GM21390 (cell line): ENCODE measurements around the gene GAA.

Experiments used
- ATAC-seq: cut with Tn5 transposase; IDR thresholded peaks from one replicate; pipeline ENCODE4 v1.9.1; 2021; ENCODE audit not compliant: unreplicated experiment

The GAA gene

DNA sequence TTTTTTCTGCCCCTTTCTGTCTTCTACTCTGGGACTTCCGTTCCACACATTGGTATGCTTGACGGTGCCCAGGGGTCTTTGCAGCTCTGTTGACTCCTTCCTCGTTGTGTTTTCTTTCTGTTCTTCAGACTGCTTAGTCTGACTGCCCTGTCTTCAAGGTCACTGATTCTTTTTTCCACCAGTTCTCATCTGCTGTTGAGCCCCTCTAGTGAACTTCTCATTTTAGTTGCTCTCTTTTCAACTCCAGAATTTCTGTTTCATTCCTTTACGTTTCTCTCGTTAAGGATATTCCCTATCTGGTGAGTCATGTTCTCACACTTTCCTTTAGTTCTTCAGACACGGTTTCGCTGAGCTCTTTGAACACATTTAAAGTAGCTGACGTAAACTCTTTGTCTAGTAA, 13.8 kb downstream of the GAA start:
- no peak for ATAC-seq

DNA sequence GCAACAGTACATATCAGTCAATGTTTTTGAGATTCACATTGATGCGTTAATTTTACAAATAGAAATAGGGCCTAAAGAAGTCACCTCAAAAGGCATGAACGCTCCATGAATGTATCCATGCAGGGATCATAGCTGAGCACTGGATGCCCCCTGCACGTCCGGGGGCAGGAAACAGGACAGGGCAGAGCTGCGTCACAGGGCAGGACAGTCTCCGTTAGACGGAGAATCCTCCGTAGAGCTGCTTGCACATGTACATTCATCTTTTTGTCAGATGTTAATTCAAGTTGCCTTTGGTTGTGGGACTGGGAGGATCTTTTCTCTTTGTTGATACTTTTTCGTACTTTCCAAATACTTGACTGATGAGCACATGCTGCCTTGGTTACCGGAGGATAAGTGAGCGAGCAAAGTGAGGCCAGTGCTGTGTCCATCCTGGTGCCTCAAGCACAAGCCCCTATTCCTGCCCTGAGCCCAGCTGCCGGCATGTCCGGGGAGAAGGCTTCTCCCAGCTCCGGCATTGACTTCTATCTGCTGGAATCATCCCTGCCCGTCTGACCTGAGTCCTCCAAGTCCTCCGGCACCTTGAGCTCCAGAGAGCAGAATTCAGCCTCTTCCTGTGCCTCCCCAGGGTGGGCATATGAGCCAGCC, 15.0 kb downstream of the GAA start:
- ATAC-seq, result no peak

DNA sequence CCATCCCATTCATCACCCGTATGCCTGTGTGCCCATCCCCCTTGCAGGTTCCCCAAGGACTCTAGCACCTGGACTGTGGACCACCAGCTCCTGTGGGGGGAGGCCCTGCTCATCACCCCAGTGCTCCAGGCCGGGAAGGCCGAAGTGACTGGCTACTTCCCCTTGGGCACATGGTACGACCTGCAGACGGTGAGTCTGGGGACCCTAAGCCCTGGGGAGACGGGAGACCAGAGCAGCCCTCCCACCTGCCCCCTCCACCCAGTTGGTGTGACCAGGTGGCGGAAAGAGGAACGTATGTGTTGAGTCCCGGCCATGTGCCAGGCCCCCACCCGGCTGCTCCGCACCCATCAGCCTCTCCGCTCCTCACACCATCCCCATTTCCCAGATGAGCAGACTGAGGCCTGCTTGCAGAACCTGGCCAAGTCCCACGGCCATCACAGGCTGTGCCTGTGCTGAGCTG, 15.6 kb downstream of the GAA start:
- no peak for ATAC-seq

DNA sequence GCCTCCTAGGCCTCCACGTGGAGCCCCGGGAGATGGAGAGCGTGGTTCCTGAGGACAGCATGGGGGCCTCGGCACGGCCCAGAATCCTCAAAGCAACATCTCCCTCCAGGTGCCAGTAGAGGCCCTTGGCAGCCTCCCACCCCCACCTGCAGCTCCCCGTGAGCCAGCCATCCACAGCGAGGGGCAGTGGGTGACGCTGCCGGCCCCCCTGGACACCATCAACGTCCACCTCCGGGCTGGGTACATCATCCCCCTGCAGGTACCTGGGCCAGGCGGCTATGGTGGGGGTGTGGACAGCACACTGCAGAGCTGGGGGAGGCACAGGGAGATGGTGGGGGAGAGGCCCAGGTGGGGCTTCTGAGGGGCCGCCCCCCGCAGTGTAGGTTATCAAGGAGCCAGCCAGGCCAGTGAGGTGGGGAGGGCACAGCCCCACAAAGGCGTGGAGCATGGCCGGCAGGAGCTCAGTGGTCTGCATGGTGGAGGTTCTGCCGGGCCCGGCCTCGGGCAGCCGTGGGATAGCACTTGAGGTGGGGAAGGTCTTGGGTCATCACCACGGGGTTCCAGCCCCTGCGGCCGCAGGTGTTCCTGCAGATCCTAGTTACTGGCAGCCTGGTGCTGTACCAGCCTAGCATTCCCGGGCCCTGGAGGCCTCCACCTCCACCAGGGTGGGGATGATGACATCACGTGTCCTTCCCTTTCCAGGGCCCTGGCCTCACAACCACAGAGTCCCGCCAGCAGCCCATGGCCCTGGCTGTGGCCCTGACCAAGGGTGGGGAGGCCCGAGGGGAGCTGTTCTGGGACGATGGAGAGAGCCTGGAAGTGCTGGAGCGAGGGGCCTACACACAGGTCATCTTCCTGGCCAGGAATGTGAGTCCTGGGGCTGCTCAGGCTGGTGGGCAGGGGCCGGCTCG, 16.4 kb downstream of the GAA start:
- no peak for ATAC-seq

DNA sequence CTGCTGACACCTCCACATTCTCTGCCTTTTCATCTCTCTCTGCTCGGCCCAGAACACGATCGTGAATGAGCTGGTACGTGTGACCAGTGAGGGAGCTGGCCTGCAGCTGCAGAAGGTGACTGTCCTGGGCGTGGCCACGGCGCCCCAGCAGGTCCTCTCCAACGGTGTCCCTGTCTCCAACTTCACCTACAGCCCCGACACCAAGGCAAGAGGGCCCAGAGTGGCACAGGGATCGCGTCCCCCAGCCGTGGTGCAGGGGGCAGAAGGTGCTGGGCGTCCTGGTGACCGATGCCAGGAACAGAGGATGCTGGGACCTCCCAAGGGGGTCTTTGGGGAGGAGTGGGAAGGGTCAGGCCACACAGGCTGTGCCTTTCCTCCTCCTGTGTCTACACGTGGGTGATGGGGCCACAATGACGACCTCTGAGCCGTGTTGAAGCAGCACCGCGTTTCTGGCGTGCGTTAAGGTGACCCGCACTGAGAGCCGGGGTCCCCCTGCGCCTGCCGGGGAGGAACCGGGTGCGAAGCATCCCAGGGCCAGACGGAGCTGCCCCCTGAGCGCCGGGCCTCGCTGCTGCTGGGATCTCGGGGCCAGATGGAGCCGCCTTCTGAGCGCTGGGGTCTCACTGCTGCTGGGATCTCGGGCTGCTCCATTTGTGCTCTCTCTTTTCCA, 17.4 kb downstream of the GAA start:
- no peak for ATAC-seq

DNA sequence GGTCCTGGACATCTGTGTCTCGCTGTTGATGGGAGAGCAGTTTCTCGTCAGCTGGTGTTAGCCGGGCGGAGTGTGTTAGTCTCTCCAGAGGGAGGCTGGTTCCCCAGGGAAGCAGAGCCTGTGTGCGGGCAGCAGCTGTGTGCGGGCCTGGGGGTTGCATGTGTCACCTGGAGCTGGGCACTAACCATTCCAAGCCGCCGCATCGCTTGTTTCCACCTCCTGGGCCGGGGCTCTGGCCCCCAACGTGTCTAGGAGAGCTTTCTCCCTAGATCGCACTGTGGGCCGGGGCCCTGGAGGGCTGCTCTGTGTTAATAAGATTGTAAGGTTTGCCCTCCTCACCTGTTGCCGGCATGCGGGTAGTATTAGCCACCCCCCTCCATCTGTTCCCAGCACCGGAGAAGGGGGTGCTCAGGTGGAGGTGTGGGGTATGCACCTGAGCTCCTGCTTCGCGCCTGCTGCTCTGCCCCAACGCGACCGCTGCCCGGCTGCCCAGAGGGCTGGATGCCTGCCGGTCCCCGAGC, 17.9 kb downstream of the GAA start:
- no peak for ATAC-seq

DNA sequence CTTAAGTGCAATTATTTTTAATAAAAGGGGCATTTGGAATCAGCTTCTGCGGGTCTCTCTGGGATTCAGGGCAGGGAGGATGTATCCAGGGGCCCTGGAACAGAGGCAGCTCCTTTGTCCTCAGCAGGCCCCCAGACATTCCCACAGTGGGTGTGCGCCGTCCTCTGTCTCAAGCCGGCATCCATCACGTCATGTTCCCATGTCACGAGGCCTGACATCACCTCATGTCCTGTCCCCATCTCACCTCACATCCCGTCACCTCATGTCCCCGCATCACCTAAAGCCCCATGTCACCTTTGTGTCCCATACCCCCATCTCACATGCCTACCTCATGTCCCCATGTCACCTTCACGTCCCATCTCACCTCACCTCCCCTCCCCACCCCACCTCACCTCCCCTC, 18.5 kb downstream of the GAA start:
- ATAC-seq, result no peak

DNA sequence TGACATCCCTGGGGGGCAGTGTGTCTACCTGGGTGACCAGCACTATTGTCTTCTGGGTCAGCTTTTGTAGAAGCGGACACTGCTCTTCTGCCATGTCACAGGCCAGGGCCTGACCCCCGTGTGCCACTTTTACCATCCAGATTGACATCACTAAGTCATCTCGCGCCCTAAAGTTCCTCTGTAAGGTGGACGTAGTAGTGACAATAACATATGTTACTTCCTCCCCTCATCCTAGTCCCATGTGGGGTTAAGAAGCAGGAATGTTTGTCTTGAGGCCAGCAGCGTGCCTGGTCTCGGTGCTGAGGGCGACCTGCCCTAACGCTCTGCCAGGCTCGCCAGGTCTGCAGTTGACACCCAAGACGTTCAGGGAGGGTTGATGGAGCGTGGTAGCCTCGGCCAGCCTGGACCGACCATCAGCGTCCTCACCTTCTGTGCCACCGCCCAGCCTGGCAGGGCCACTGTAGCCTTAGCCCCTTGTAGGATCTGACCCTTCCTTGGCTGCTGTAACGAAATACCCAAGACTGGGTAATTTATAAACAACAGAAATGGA, 20.7 kb downstream of the GAA start:
- no peak for ATAC-seq

DNA sequence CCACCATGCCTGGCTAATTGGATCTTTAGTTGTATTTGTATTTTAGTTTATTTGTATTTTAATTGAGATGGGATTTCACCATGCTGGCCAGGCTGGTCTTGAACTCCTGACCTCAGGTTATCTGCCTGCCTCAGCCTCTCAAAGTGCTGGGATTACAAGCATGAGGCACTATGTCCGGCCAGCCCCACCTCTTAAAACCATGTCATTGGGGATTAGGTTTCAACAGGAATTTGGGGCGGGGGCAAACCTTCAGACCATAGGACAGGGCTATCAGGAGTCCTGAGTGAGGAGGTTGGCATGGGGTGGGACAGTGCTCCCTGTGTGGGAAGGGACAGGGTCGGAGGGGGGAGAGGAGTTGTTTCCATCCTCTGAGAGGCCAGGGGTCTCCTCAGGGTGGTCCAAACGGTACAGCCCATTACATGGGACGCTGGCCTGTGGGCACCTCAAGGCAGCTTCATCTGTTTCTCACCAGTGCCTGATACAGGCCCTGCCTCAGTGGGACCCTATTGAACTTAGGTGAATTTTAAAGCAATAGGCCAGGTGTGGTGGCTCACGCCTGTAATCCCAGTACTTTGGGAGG, 21.6 kb downstream of the GAA start:
- no peak for ATAC-seq

DNA sequence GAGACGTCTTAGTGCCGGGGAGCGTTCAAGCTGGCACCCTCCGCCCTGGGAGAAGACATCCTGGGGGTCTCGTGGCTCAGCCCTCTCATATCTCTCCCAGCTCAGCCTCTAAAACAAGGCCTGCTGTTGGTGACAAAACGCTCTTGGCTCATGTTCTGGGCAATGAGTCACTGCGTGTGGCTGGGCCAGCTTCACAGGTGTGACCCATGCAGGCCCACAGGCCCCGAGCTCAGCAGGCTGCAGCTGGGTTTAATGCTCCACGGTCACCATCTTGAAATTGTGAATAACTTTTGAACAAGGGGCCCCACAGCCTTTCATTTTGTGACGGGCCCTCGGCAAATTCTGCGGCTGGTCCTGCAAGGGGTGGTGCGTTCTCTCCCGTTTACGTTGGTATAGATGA, 22.4 kb downstream of the GAA start:
- ATAC-seq, result no peak

DNA sequence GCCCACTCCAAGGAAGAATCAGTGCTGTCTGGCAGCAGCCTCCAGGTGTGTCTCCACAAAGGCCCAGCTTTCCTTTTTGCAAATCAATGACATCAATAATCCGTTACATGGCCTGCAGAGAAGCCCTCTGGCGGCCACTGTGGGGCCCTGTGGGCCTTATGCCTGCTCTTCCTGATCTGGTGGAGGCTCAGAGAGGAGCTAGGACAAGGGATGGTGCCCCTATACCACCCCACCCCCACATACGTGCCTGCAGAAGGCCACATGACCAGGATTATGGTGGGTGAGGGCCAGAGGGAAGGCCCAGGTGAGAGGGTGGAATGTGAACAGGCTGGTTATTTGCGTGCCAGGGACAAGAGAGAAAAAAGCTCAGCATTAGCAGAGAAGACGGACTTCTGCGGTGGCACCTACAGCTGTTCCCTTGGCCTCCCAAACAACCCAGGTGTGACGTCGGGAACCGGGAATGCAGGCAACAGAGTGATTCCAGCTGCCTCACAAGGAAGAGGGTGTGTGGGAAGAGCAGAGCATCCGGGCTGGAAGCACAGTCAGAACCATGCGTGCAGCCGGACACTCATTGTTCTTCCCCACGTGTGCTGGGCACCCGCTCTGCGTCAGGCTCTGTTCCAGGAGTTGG, 23.1 kb downstream of the GAA start:
- no peak for ATAC-seq

DNA sequence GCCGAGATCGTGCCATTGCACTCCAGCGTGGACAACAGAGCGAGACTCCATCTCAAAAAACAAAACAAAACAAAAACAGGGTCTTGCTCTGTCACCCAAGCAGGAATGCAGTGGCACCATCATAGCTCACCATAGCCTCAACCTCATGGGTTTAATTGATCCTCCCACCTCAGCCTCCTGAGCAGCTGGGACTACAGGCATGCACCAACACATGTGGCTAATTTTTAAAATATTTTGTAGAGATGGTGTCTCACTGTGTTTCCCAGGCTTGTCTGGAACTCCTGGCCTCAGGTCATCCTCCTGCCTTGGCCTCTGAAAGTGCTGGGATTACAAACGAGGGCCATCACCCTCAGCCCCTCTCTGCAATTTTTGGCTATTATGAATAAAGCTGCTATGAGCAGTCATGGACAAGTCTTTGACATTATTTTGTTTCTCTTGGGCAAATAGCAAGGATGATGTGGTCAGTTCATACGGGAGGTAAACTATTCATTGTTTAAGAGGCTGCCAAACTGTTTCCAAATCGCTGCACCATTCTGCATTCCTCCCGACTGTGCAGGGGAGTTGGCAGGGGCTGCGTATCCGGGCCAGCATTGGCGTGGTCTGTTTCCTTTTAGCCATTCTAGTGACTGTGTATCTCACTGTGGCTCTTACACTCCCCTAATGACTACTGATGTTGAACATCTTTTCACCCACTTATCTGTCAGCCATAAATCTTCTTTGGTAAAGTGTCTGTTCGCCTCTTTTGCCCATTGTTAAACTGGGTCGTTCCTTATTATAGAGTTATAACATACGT, 24.5 kb downstream of the GAA start:
- no peak for ATAC-seq

DNA sequence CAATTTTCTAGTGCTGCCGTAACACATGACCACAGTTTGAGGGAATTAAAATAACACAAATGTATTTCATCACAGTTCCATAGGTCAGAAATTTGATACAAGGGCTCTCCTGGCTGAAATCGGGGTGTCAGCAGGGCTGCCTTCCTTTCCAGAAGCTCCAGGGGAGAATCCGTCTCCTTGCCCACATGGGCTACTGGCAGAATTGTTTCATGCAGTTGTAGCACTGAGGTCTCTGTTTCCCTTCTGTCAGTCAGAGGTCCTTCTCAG, 25.0 kb downstream of the GAA start:
- no peak for ATAC-seq

DNA sequence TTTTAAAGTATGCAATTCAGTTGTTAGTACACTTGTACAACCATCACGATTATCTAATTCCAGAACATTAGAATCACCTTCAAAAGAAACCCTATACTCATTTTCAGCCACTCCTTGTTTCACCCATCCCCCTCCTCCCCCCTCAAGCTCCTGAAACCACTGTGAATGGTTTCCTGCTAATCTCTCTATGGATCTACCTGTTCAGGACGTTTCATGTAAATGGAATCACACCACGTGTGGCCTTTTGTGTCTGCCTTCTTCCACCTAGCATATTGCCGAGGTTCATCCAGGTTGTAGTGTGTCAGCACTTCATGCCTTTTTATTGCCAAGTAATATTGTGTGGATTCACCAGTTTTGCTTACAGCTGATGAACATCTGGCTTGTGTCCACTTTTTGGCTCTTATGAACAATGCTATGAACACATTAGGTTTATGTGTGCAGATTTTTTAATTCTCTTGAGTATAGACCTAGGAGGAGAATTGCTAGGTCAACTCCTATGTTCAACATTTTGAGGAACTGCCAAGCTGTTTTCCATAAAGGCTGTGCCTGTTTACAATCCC, 27.7 kb downstream of the GAA start:
- ATAC-seq, result no peak

DNA sequence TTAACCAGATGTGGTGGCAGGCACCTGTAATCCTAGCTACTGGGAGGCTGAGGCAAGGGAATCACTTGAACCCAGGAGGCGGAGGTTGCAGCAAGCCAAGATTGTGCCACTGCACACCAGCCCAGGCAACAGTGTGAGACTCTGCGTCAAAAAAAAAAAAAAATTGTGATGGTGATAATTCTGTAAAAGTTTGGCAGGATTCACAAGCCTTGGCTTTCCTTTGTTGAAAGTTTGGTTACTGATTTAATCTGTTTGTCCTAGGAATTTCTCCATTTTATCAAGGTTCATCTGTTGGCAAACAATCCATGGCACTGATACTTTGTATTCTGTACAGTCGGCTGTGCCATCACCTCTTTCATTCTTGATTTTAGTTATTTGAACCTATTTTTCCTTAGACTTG, 29.6 kb downstream of the GAA start:
- ATAC-seq, result no peak

DNA sequence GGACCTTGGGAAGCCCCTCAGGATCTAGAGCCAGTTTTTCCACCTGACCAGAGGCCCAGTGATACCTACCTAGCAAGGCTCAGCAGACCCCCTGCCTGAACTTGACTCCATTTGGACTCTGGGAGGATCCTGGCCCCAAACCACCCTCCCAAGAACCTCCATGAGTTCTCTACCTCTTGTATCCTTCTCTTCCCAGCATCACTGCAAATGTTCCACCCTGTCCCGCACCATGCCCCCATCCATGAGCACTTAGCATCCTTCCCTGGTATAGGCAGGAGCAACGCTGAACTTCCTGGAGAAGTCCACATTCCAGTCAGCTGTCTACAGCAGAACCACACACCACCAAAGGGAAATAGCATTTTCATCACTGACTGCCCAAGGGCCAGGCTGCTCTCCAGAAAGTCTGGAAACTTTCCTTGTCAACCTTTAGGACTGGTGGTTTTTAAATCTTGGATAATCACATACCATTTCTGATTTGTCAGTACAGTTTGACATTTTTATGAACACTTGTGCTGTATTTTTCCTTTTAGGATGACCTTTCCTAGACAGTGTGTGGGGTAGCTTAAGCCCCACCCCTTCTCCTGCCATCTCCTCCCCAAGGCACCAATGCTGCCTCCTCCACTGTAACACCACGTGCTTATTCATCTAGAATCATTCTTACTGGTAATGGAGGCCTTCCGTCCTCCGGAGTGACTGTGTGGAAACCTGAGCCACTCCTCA, 31.7 kb downstream of the GAA start:
- no peak for ATAC-seq

DNA sequence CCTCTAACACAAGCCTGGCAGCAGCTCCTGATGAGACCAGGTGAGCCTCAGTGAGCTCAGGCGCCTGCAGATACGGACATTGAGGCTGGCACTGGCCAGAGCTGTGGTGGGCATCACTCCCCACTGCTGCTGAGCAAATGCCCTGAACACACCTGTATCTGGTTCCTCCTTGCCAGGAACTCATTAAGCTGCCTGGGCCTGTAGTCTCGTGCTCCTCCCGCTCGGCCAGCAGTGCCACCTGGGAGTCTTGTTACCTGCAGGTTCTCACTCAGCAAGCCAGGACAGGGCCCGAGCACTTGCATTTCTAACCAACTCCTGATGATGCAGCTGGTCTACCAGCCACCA, 32.2 kb downstream of the GAA start:
- ATAC-seq, result no peak

DNA sequence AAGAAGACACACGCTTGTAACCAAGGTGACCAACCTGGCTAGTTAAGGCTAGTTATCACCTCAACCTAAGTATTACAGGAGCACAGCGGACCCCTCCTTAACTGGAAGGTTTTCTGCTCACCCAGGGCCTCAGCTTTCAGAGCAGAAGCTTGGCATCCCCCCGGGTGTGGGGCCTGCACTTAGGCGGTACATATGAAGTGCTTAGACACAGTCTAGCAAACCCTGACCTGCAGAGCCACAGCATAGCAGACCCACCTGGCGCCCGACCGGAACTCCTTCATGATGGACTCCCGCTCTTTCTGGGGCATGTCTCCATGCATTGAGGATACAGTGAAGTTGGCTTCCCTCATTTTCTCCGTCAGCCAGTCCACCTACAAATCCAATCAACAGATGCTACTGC, 35.8 kb downstream of the GAA start:
- ATAC-seq, result no peak

DNA sequence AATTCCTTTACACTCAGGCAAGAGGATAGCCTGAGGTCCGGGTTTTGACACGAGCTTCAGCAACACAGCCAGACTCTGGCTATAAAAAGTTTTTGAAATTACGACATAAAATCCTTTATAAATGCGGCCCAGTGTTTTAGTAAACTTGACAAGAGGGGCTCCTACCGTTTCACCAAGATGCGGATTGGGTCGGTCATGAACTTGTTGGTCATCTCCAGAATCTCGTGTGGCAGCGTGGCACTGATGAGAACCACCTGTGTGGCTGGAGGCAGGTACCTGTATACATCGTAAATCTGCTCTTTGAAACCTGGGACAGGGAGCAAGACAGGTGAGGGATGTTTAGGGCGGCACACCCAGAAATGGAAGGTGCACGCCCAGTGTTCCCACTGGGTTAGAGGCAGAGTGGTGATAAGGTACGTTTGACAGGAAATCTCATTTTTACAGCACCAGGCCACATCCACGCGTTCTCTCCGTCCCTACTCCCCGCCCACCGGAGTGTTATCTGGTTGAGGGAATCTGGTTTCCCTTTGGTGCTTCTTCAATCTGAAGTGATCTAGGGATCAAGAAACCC, 37.6 kb downstream of the GAA start:
- no peak for ATAC-seq
